Central memory CD8-positive, alpha-beta T cell (primary cell): ENCODE data around the gene MIPOL1.

Source experiments
- ATAC-seq: fragments of 150-1000 bp; cut with Tn5 transposase; replicated peaks from 2 replicates; pipeline ENCODE4 v1.10.0; 2022; ENCODE audit warnings: mild to moderate bottlenecking, moderate FRiP score, moderate number of reproducible peaks; ENCODE audit not compliant: poor library complexity, severe bottlenecking; ENCODE audit errors: extremely low read depth
- DNase-seq, 2 donors: peaks; one replicate each; pipeline ENCODE4 v3.0.0; 2021; ENCODE audit warnings: low spot score in 2 of 2
- H3K27ac Mint-ChIP-seq: one replicate; pipeline ENCODE4 v1.8.0; 2022; ENCODE audit warnings: low read depth, mild to moderate bottlenecking, moderate library complexity, mixed read lengths
- H3K27me3 Mint-ChIP-seq: one replicate; pipeline ENCODE4 v1.8.0; 2022; ENCODE audit warnings: mixed read lengths
- H3K36me3 Mint-ChIP-seq: one replicate; pipeline ENCODE4 v1.8.0; 2022; ENCODE audit warnings: mild to moderate bottlenecking, moderate library complexity, mixed read lengths; ENCODE audit not compliant: insufficient read depth
- H3K4me1 Mint-ChIP-seq: one replicate; pipeline ENCODE4 v1.8.0; 2022; ENCODE audit warnings: mixed read lengths
- H3K4me3 Mint-ChIP-seq: one replicate; pipeline ENCODE4 v1.8.0; 2022; ENCODE audit warnings: mild to moderate bottlenecking, moderate library complexity, mixed read lengths
- H3K9me3 Mint-ChIP-seq: one replicate; pipeline ENCODE4 v1.8.0; 2022; ENCODE audit warnings: mixed read lengths

MIPOL1 gene

GRCh38 chr14:37252434-37252833 lies 54.7 kb downstream of the MIPOL1 start:
- H3K27me3 Mint-ChIP-seq = no peaks in the 10 kb centered on the region
- no peak for ATAC-seq
- H3K27ac Mint-ChIP-seq = no peak overlapping the region
- DNase-seq = no peak
- H3K9me3 Mint-ChIP-seq = no peaks in the 10 kb centered on the region
- H3K4me1 Mint-ChIP-seq = no peaks in the 10 kb centered on the region
- H3K36me3 Mint-ChIP-seq = no peaks in the 10 kb centered on the region
- no peak overlapping the region for H3K4me3 Mint-ChIP-seq

GRCh38 chr14:37253905-37254304 lies 56.2 kb downstream of the MIPOL1 start:
- H3K27me3 Mint-ChIP-seq = no peaks in the 10 kb centered on the region
- no peak overlapping the region for H3K4me3 Mint-ChIP-seq
- H3K36me3 Mint-ChIP-seq = no peaks in the 10 kb centered on the region
- no peak overlapping the region for H3K27ac Mint-ChIP-seq
- no peak for ATAC-seq
- no peaks in the 10 kb centered on the region for H3K9me3 Mint-ChIP-seq
- H3K4me1 Mint-ChIP-seq = no peaks in the 10 kb centered on the region
- no peak for DNase-seq

GRCh38 chr14:37254411-37254947 lies 56.7 kb downstream of the MIPOL1 start:
- no peak for ATAC-seq
- H3K27me3 Mint-ChIP-seq = no peaks in the 10 kb centered on the region

GRCh38 chr14:37257501-37258070 lies 59.8 kb downstream of the MIPOL1 start:
- DNase-seq (no peak), ATAC-seq (no peak)
- no peaks in the 10 kb centered on the region for H3K36me3 Mint-ChIP-seq
- no peaks in the 10 kb centered on the region for H3K9me3 Mint-ChIP-seq
- H3K27me3 Mint-ChIP-seq = no peaks in the 10 kb centered on the region
- no peak overlapping the region for H3K27ac Mint-ChIP-seq
- no peaks in the 10 kb centered on the region for H3K4me1 Mint-ChIP-seq
- H3K4me3 Mint-ChIP-seq = no peak overlapping the region

More at GRCh38 chr14:37254411-37254947, 56.7 kb downstream of the MIPOL1 start:
- Mint-ChIP-seq H3K9me3 (no peaks in the 10 kb centered on the region), H3K36me3 (no peaks in the 10 kb centered on the region), H3K27ac (no peak overlapping the region), H3K4me3 (no peak overlapping the region), H3K4me1 (no peaks in the 10 kb centered on the region)
- DNase-seq = no peak

- no peaks in the 10 kb centered on the region for H3K27me3 Mint-ChIP-seq
- peaks cover 13% of the 10 kb centered on the region for H3K9me3 Mint-ChIP-seq
- ATAC-seq (no peak), DNase-seq (no peak)
- H3K4me1 Mint-ChIP-seq = no peaks in the 10 kb centered on the region
- no peak overlapping the region for H3K4me3 Mint-ChIP-seq
- no peaks in the 10 kb centered on the region for H3K36me3 Mint-ChIP-seq
- H3K27ac Mint-ChIP-seq = no peak overlapping the region
Observed at GRCh38 chr14:37262649-37263048, 64.9 kb downstream of the MIPOL1 start.

GRCh38 chr14:37263656-37264236 lies 66.0 kb downstream of the MIPOL1 start:
- Mint-ChIP-seq H3K4me3 (no peak overlapping the region), H3K27ac (no peak overlapping the region), H3K4me1 (no peaks in the 10 kb centered on the region), H3K27me3 (no peaks in the 10 kb centered on the region), H3K9me3 (peaks cover 13% of the 10 kb centered on the region), H3K36me3 (no peaks in the 10 kb centered on the region)
- ATAC-seq = no peak
- no peak for DNase-seq

GRCh38 chr14:37268788-37269187 lies 71.1 kb downstream of the MIPOL1 start:
- no peaks in the 10 kb centered on the region for H3K27me3 Mint-ChIP-seq
- ATAC-seq (no peak), DNase-seq (no peak)
- no peak overlapping the region for H3K27ac Mint-ChIP-seq
- no peaks in the 10 kb centered on the region for H3K4me1 Mint-ChIP-seq
- H3K36me3 Mint-ChIP-seq = no peaks in the 10 kb centered on the region
- no peak overlapping the region for H3K4me3 Mint-ChIP-seq
- H3K9me3 Mint-ChIP-seq = peaks cover 13% of the 10 kb centered on the region

GRCh38 chr14:37270629-37271028 lies 72.9 kb downstream of the MIPOL1 start:
- DNase-seq = no peak
- Mint-ChIP-seq H3K27ac (no peak overlapping the region), H3K36me3 (no peaks in the 10 kb centered on the region), H3K4me3 (no peak overlapping the region), H3K4me1 (no peaks in the 10 kb centered on the region), H3K27me3 (no peaks in the 10 kb centered on the region), H3K9me3 (peaks cover 5% of the 10 kb centered on the region)
- no peak for ATAC-seq

GRCh38 chr14:37272569-37272968 lies 74.8 kb downstream of the MIPOL1 start:
- Mint-ChIP-seq H3K27ac (no peak overlapping the region), H3K36me3 (no peaks in the 10 kb centered on the region)

GRCh38 chr14:37274652-37275051 lies 76.9 kb downstream of the MIPOL1 start:
- Mint-ChIP-seq H3K9me3 (peaks cover 1% of the 10 kb centered on the region), H3K4me1 (no peaks in the 10 kb centered on the region), H3K36me3 (no peaks in the 10 kb centered on the region), H3K4me3 (no peak overlapping the region), H3K27me3 (no peaks in the 10 kb centered on the region), H3K27ac (no peak overlapping the region)
- no peak for DNase-seq
- no peak for ATAC-seq

More at GRCh38 chr14:37272569-37272968, 74.8 kb downstream of the MIPOL1 start:
- DNase-seq (no peak), ATAC-seq (no peak)
- no peaks in the 10 kb centered on the region for H3K4me1 Mint-ChIP-seq
- H3K27me3 Mint-ChIP-seq = no peaks in the 10 kb centered on the region
- H3K4me3 Mint-ChIP-seq = no peak overlapping the region
- no peaks in the 10 kb centered on the region for H3K9me3 Mint-ChIP-seq

GRCh38 chr14:37275963-37276362 lies 78.2 kb downstream of the MIPOL1 start:
- Mint-ChIP-seq H3K27ac (no peak overlapping the region), H3K4me1 (no peaks in the 10 kb centered on the region), H3K4me3 (no peak overlapping the region), H3K36me3 (no peaks in the 10 kb centered on the region), H3K9me3 (peaks cover 9% of the 10 kb centered on the region), H3K27me3 (no peaks in the 10 kb centered on the region)
- DNase-seq (no peak), ATAC-seq (no peak)

GRCh38 chr14:37278636-37279538 lies 81.2 kb downstream of the MIPOL1 start:
- no peak for ATAC-seq
- no peaks in the 10 kb centered on the region for H3K36me3 Mint-ChIP-seq
- H3K4me3 Mint-ChIP-seq = no peak overlapping the region
- no peak for DNase-seq
- no peaks in the 10 kb centered on the region for H3K27me3 Mint-ChIP-seq
- H3K9me3 Mint-ChIP-seq = peaks cover 9% of the 10 kb centered on the region
- H3K27ac Mint-ChIP-seq = no peak overlapping the region
- no peaks in the 10 kb centered on the region for H3K4me1 Mint-ChIP-seq
